HT1080 (cell line): ENCODE measurements around the gene UMPS. TPM values are rescaled to one million over a fixed set of nuclear protein-coding genes. Genes with fewer than 3 reads are reported as not detected.

Experiments
- DNase-seq: peaks from one replicate; pipeline ENCODE4 v3.0.0-alpha.2; 2015; ENCODE audit warnings: low read depth
- small RNA-seq: library from RNA; depleted of rRNA; stranded (forward); fragments of <200 nt; gene quantifications from one replicate; pipeline ENCODE3, GENCODE V24; 2014
- total RNA-seq: library from RNA; depleted of rRNA; stranded (reverse); fragments of >200 nt; shearing (Covaris generic); gene quantifications from 2 replicates; pipeline ENCODE4 v1.2.3, GENCODE V29; 2014; rRNA removed

The UMPS gene
- total RNA-seq, 1 experiment from 2014 or later = 118 TPM

GRCh38 chr3:124797426-124797945 lies 67.2 kb downstream of the UMPS start:
- DNase-seq = no peak

Small RNA genes within 50 kb of the gene (small RNA-seq; reads per million reads assigned to genes)
- gene MIR544B = not detected

Other genes starting within 250 kb of the UMPS start
- gene ITGB5, start 156.9 kb downstream of the UMPS start, total RNA-seq = 150 and 185 TPM in 2 replicates
- 0.16 and 0.33 TPM in 2 replicates for gene MUC13, start 204.3 kb downstream of the UMPS start, total RNA-seq